HG03097 (cell line): Measurements from ENCODE around the gene ERBB3.

Source experiments
- ATAC-seq: cut with Tn5 transposase; IDR thresholded peaks from one replicate; pipeline ENCODE4 v1.9.1; 2021; ENCODE audit not compliant: unreplicated experiment, low FRiP score

ERBB3 gene

GRCh38 chr12:56078931-56079722 is 838 bp upstream of the ERBB3 start:
- no peak for ATAC-seq

GRCh38 chr12:56080556-56081138 is 682 bp downstream of the ERBB3 start:
- no peak for ATAC-seq

GRCh38 chr12:56081393-56082347 is 1.7 kb downstream of the ERBB3 start:
- no peak for ATAC-seq

- no peak for ATAC-seq
Observed at GRCh38 chr12:56082382-56082781, 2.4 kb downstream of the ERBB3 start.

- no peak for ATAC-seq
Observed at GRCh38 chr12:56082967-56083366, 3.0 kb downstream of the ERBB3 start.

GRCh38 chr12:56084958-56085543 is 5.1 kb downstream of the ERBB3 start:
- ATAC-seq = no peak

GRCh38 chr12:56086096-56086495 is 6.1 kb downstream of the ERBB3 start:
- ATAC-seq = no peak

GRCh38 chr12:56086608-56087007 is 6.6 kb downstream of the ERBB3 start:
- ATAC-seq = no peak

GRCh38 chr12:56087220-56087619 is 7.3 kb downstream of the ERBB3 start:
- no peak for ATAC-seq

GRCh38 chr12:56097738-56098137 is 17.8 kb downstream of the ERBB3 start:
- no peak for ATAC-seq

- no peak for ATAC-seq
Observed at GRCh38 chr12:56098592-56098991, 18.6 kb downstream of the ERBB3 start.

GRCh38 chr12:56099787-56100186 is 19.8 kb downstream of the ERBB3 start:
- ATAC-seq = no peak

GRCh38 chr12:56101045-56101444 is 21.1 kb downstream of the ERBB3 start:
- no peak for ATAC-seq

- ATAC-seq = no peak
Observed at GRCh38 chr12:56102683-56103065, 22.7 kb downstream of the ERBB3 start.

GRCh38 chr12:56103066-56103711 is 23.2 kb downstream of the ERBB3 start:
- ATAC-seq = no peak

- ATAC-seq = no peak
Observed at GRCh38 chr12:56103823-56104108, 23.8 kb downstream of the ERBB3 start.

- ATAC-seq = peak; percentile 97
Observed at GRCh38 chr12:56104109-56104814, 24.3 kb downstream of the ERBB3 start, which contains the start of gene PA2G4. TSS of gene PA2G4 (plus strand) at chr12:56104559. CDS start at chr12:56104738, 179 bp downstream.

- ATAC-seq = peak; percentile 4
Observed at GRCh38 chr12:56104815-56105608, 25.0 kb downstream of the ERBB3 start.

- no peak for ATAC-seq
Observed at GRCh38 chr12:56105609-56105902, 25.6 kb downstream of the ERBB3 start.
